MM.1S (cell line): ENCODE results near the gene RPTOR.

Source experiments
- EZH2 ChIP-seq: fragments of 300-600 bp; sonication (generic); optimal IDR thresholded peaks from 2 replicates; pipeline ENCODE3; 2017; ENCODE audit warnings: low read depth, mild to moderate bottlenecking, antibody characterized with exemption, low read length, mixed read lengths
- TF ChIP-seq, protein P1 (sequence below): fragments of 300-600 bp; sonication (generic); IDR thresholded peaks from 2 replicates; pipeline ENCODE4 v1.5.1; 2016; ENCODE audit warnings: antibody characterized with exemption, low read length, mixed read lengths

DNA sequence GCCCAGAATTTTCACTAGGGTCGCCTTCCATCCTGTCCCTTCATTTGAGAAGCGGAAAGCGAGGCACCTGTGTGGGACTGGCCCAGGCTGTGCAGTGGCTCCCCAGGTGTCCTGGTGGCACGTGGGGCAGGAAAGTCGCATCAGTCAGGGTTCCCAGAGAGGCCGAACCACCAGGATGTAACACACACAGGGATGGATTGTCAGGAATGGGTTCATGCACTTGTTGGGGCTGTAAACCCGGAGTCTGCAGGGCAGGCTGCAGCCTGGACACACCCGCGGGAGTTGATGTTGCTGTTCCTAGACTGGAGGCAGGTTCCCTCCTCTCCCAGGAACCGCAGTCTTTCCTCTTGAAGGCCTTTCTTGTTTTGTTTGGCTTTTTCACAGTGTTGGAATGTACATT is 30.7 kb upstream of the RPTOR start:
- no peak for TF ChIP-seq EZH2
- TF ChIP-seq, protein P1, sequence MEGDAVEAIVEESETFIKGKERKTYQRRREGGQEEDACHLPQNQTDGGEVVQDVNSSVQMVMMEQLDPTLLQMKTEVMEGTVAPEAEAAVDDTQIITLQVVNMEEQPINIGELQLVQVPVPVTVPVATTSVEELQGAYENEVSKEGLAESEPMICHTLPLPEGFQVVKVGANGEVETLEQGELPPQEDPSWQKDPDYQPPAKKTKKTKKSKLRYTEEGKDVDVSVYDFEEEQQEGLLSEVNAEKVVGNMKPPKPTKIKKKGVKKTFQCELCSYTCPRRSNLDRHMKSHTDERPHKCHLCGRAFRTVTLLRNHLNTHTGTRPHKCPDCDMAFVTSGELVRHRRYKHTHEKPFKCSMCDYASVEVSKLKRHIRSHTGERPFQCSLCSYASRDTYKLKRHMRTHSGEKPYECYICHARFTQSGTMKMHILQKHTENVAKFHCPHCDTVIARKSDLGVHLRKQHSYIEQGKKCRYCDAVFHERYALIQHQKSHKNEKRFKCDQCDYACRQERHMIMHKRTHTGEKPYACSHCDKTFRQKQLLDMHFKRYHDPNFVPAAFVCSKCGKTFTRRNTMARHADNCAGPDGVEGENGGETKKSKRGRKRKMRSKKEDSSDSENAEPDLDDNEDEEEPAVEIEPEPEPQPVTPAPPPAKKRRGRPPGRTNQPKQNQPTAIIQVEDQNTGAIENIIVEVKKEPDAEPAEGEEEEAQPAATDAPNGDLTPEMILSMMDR = no peak
